Vagina (tissue), 2 donors: ENCODE results near the gene SNAPC5.

ENCODE experiments used
- POLR2A ChIP-seq, 2 donors: fragments of 450-650 bp; IDR thresholded peaks; one replicate each; pipeline ENCODE4 v1.6.1; 2017; ENCODE audit warnings: antibody characterized with exemption in 2 of 2, mild to moderate bottlenecking in 2 of 2, moderate library complexity in 2 of 2
- TF ChIP-seq, protein P1 (sequence below), 3 experiments: fragments of 450-650 bp in 2 of 3; fragments of 200-600 bp in 1 of 3; sonication (generic) in 1 of 3; IDR thresholded peaks; one replicate each; pipeline ENCODE4 v1.5.1; 2017 to 2019; ENCODE audit warnings: antibody characterized with exemption in 3 of 3, mild to moderate bottlenecking in 2 of 3, moderate library complexity in 2 of 3

GRCh38 chr15:66523926-66524325, 26.4 kb upstream of the SNAPC5 start:
- TF ChIP-seq, protein P1, sequence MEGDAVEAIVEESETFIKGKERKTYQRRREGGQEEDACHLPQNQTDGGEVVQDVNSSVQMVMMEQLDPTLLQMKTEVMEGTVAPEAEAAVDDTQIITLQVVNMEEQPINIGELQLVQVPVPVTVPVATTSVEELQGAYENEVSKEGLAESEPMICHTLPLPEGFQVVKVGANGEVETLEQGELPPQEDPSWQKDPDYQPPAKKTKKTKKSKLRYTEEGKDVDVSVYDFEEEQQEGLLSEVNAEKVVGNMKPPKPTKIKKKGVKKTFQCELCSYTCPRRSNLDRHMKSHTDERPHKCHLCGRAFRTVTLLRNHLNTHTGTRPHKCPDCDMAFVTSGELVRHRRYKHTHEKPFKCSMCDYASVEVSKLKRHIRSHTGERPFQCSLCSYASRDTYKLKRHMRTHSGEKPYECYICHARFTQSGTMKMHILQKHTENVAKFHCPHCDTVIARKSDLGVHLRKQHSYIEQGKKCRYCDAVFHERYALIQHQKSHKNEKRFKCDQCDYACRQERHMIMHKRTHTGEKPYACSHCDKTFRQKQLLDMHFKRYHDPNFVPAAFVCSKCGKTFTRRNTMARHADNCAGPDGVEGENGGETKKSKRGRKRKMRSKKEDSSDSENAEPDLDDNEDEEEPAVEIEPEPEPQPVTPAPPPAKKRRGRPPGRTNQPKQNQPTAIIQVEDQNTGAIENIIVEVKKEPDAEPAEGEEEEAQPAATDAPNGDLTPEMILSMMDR (IDR thresholded peaks at IDR 0.05) = no peak
- no peak for TF ChIP-seq POLR2A (IDR thresholded peaks at IDR 0.05)
